Smooth muscle cell (in vitro differentiated cells): ENCODE results near the gene ITPKC. TPM values are rescaled to one million over a fixed set of nuclear protein-coding genes. Genes with fewer than 3 reads are reported as not detected.

ENCODE experiments used
- DNase-seq: peaks from one replicate; lab custom pipeline; 2025; ENCODE audit not compliant: unreplicated experiment; lab: John Stamatoyannopoulos, UW
- H2AFZ ChIP-seq: fragments of 200-600 bp; sonication (generic); 2 replicates; pipeline ENCODE4 v1.6.0; 2016; ENCODE audit warnings: antibody characterized with exemption, low read depth, mild to moderate bottlenecking
- H3F3A ChIP-seq: fragments of 200-600 bp; sonication (generic); 2 replicates; pipeline ENCODE4 v1.6.0; 2017; ENCODE audit warnings: antibody characterized with exemption, low read depth
- H3K27ac ChIP-seq: fragments of 200-600 bp; sonication (generic); 2 replicates; pipeline ENCODE4 v1.5.1; 2016; ENCODE audit warnings: low read depth, mild to moderate bottlenecking
- H3K27me3 ChIP-seq: fragments of 200-600 bp; sonication (generic); 2 replicates; pipeline ENCODE4 v1.6.1; 2016; ENCODE audit warnings: low read depth, mild to moderate bottlenecking
- H3K36me3 ChIP-seq: fragments of 200-600 bp; sonication (generic); 2 replicates; pipeline ENCODE4 v1.5.1; 2016; ENCODE audit warnings: low read depth
- H3K4me1 ChIP-seq: fragments of 200-600 bp; sonication (generic); 2 replicates; pipeline ENCODE4 v1.5.1; 2016; ENCODE audit warnings: low read depth
- H3K4me2 ChIP-seq: fragments of 200-600 bp; sonication (generic); 2 replicates; pipeline ENCODE4 v1.6.0; 2016; ENCODE audit warnings: mild to moderate bottlenecking
- H3K4me3 ChIP-seq: fragments of 200-600 bp; sonication (generic); 2 replicates; pipeline ENCODE4 v1.5.1; 2016; ENCODE audit warnings: mild to moderate bottlenecking
- H3K79me2 ChIP-seq: fragments of 200-600 bp; sonication (generic); 2 replicates; pipeline ENCODE4 v1.6.0; 2016; ENCODE audit warnings: low read depth, mild to moderate bottlenecking
- H3K9ac ChIP-seq: fragments of 200-600 bp; sonication (generic); 2 replicates; pipeline ENCODE4 v1.6.0; 2016; ENCODE audit warnings: low read depth
- H3K9me3 ChIP-seq: fragments of 200-600 bp; sonication (generic); replicated peaks from 2 replicates; pipeline ENCODE4 v1.5.1; 2016; ENCODE audit warnings: low read depth
- H4K20me1 ChIP-seq: fragments of 200-600 bp; sonication (generic); 2 replicates; pipeline ENCODE4 v1.6.0; 2016; ENCODE audit warnings: low read depth
- WGBS: methylation state at CpG from one replicate; pipeline ENCODE4 v1.1.7; 2016; ENCODE audit warnings: low lambda C conversion rate; 5-methylcytosine and 5-hydroxymethylcytosine counted together
- polyA plus RNA-seq: library from polyadenylated mRNA; unstranded; fragments of >200 nt; fragmentation: Nextera tagmentation; extraction: Ambion mirVana; gene quantifications from 2 replicates; pipeline ENCODE4 v1.2.1, GENCODE V29; 2016
- total RNA-seq: library from RNA; depleted of rRNA; stranded (reverse); fragments of >200 nt; gene quantifications from 2 replicates; pipeline ENCODE4 v1.2.3, GENCODE V29; 2014
- TF ChIP-seq, protein P1 (sequence below): fragments of 200-600 bp; sonication (generic); IDR thresholded peaks from 2 replicates; pipeline ENCODE4 v1.5.1; 2017; ENCODE audit warnings: borderline replicate concordance, mild to moderate bottlenecking, antibody characterized with exemption; ENCODE audit not compliant: insufficient read depth, poor library complexity, severe bottlenecking

ITPKC gene
- total and polyA plus RNA-seq, 2 experiments from 2014 or later: 24.1 to 25.0 TPM

DNA sequence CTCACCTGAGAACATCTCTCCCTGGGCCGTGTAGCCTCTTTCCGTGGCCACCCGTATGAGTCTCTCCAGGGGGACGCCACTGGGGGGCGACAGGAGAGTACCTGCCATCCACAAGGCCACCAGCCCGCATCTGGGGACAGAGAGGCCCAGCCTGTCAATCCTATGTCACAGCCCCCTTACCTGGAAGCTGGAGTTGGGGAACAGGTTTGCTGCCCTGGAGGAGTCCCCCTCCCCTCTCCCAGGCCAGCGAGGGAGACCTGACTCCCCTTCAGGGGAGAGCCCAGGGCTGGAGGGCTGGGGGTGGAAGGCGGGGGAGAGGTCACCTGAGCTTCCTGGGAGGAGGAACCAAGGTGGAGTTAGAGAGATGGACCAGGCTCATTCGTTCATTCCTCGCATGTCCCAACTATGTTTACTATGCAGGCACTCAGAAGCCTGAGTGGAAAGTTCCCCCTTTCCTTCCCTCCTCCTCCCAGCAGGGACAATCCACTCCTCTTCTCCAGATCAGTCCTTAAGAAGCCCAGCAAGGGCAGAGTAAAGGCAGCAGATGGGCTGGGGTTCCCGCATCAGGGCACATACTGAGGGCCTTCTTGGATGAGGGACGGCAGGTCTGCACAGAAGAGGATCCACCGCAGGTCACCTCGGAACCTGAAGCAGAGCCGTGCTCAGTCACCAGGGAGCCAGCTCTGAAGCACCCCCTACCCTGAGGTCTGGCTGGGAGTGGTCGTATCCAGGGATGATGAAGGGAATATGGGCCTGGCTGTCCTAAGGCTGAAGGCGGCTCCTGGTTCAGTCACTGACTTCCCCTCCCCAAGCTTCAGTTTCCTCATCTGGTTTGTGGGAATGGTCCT is 27.9 kb downstream of the ITPKC start:
- Histone ChIP-seq H3K4me2 (peak overlapping the region; percentile 13), H4K20me1 (no peaks in the 10 kb centered on the region), H3K36me3 (no peaks in the 10 kb centered on the region), H3K4me1 (peaks cover 7% of the 10 kb centered on the region), H3K9me3 (no peaks in the 10 kb centered on the region), H2AFZ (no peak overlapping the region), H3K9ac (no peak overlapping the region), H3K79me2 (no peaks in the 10 kb centered on the region), H3K27me3 (no peaks in the 10 kb centered on the region), H3K27ac (peak overlapping the region; percentile 60), H3F3A (peaks cover 8% of the 10 kb centered on the region), H3K4me3 (no peak overlapping the region)
- WGBS: 53% methylated on average over 17 of the region's 17 CpGs
- no peak for DNase-seq
- TF ChIP-seq, protein P1, sequence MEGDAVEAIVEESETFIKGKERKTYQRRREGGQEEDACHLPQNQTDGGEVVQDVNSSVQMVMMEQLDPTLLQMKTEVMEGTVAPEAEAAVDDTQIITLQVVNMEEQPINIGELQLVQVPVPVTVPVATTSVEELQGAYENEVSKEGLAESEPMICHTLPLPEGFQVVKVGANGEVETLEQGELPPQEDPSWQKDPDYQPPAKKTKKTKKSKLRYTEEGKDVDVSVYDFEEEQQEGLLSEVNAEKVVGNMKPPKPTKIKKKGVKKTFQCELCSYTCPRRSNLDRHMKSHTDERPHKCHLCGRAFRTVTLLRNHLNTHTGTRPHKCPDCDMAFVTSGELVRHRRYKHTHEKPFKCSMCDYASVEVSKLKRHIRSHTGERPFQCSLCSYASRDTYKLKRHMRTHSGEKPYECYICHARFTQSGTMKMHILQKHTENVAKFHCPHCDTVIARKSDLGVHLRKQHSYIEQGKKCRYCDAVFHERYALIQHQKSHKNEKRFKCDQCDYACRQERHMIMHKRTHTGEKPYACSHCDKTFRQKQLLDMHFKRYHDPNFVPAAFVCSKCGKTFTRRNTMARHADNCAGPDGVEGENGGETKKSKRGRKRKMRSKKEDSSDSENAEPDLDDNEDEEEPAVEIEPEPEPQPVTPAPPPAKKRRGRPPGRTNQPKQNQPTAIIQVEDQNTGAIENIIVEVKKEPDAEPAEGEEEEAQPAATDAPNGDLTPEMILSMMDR: peak; percentile 7

DNA sequence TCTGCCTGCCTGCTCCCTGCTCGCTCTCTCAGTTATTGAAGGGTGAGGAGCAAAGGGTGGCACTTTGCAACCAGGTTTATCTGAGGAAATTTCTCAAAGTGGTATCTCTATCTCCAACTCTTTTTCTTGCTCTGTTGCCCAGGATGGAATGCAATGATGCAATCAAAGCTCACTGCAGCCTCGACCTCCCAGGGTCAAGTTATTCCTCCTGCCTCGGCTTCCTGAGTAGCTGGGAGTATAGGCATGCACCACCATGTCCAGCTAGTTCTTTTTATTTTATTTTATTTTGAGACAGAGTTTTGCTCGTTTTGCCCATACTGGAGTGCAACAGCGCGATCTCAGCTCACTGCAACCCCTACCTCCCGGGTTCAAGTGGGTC is 28.5 kb downstream of the ITPKC start:
- Histone ChIP-seq H2AFZ (no peak overlapping the region), H3K36me3 (no peaks in the 10 kb centered on the region), H3K27me3 (no peaks in the 10 kb centered on the region), H3K9ac (no peak overlapping the region), H3K9me3 (no peaks in the 10 kb centered on the region), H3K4me2 (peak overlapping the region; percentile 13), H3K79me2 (no peaks in the 10 kb centered on the region), H4K20me1 (no peaks in the 10 kb centered on the region), H3K27ac (peak overlapping the region; percentile 60), H3F3A (peaks cover 8% of the 10 kb centered on the region), H3K4me1 (peaks cover 11% of the 10 kb centered on the region), H3K4me3 (no peak overlapping the region)
- TF ChIP-seq, protein P1: no peak
- DNase-seq: no peak
- WGBS: 66% methylated on average over 7 of the region's 7 CpGs

DNA sequence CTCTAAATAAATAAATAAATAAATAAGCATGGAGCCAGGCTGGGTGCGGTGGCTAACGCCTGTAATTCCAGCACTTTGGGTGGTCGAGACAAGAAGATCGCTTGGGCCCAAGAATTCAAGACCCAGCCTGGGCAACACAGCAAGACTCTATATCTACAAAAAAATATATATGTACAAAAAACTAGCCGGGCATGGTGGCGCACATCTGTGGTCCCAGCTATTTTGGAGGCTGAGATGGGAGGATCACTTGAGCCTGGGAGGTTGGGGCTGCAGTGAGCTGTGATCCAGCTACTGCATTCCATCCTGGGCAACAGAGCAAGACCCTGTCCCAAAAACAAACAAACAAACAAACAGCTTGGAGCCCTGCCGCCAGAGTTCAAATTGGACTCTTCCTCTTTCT is 30.6 kb downstream of the ITPKC start:
- TF ChIP-seq, protein P1: no peak
- no peak overlapping the region for H3K27ac ChIP-seq
- H3K36me3 ChIP-seq: no peaks in the 10 kb centered on the region
- peaks cover 8% of the 10 kb centered on the region for H3F3A ChIP-seq
- DNase-seq: no peak
- no peaks in the 10 kb centered on the region for H3K27me3 ChIP-seq
- no peaks in the 10 kb centered on the region for H3K9me3 ChIP-seq
- peaks cover 10% of the 10 kb centered on the region for H3K79me2 ChIP-seq
- H2AFZ ChIP-seq: no peak overlapping the region
- peaks cover 12% of the 10 kb centered on the region for H3K4me1 ChIP-seq
- no peaks in the 10 kb centered on the region for H4K20me1 ChIP-seq
- H3K9ac ChIP-seq: no peak overlapping the region
- no peak overlapping the region for H3K4me3 ChIP-seq
- over 99% methylated on average over 7 of the region's 7 CpGs for WGBS
- no peak overlapping the region for H3K4me2 ChIP-seq
